Subcutaneous abdominal adipose tissue (tissue), 5 donors: ENCODE measurements around the gene GPR78.
"Not testable (repeated sequence)": the region's sequence is repeated elsewhere in the genome, so short reads cannot be mapped to it uniquely, and the experiment has no call there.

ENCODE experiments used
- H3K27ac ChIP-seq: one replicate; pipeline ENCODE4 v1.7.0; 2013; ENCODE audit warnings: low read depth, mild to moderate bottlenecking, inconsistent platforms, low read length, moderate library complexity
- H3K27me3 ChIP-seq, 5 donors: one replicate each; pipeline ENCODE4 v1.7.0; 2013; ENCODE audit warnings: low read length in 5 of 5, inconsistent platforms in 1 of 5; ENCODE audit not compliant: control insufficient read depth in 5 of 5, insufficient read depth in 4 of 5
- H3K36me3 ChIP-seq, 5 donors: one replicate each; pipeline ENCODE4 v1.7.0; 2013; ENCODE audit warnings: low read length in 5 of 5; ENCODE audit not compliant: control insufficient read depth in 5 of 5, insufficient read depth in 5 of 5
- H3K4me1 ChIP-seq, 5 donors: one replicate each; pipeline ENCODE4 v1.7.0; 2013; ENCODE audit warnings: low read length in 5 of 5, mild to moderate bottlenecking in 3 of 5, moderate library complexity in 1 of 5; ENCODE audit not compliant: control insufficient read depth in 5 of 5, insufficient read depth in 5 of 5
- H3K4me3 ChIP-seq, 5 donors: one replicate each; pipeline ENCODE4 v1.7.0; 2013; ENCODE audit warnings: low read length in 5 of 5, low read depth in 1 of 5
- H3K9ac ChIP-seq, 5 donors: one replicate each; pipeline ENCODE4 v1.7.0; 2013; ENCODE audit warnings: low read length in 5 of 5, mild to moderate bottlenecking in 4 of 5, moderate library complexity in 3 of 5
- H3K9me3 ChIP-seq, 5 donors: one replicate each; pipeline ENCODE4 v1.7.0; 2013; ENCODE audit warnings: low read length in 5 of 5; ENCODE audit not compliant: control insufficient read depth in 5 of 5
- donor health status: healthy.
- donor health status: healthy.
- donor health status: healthy.
- donor health status: healthy.
- donor health status: healthy.

The GPR78 gene

DNA sequence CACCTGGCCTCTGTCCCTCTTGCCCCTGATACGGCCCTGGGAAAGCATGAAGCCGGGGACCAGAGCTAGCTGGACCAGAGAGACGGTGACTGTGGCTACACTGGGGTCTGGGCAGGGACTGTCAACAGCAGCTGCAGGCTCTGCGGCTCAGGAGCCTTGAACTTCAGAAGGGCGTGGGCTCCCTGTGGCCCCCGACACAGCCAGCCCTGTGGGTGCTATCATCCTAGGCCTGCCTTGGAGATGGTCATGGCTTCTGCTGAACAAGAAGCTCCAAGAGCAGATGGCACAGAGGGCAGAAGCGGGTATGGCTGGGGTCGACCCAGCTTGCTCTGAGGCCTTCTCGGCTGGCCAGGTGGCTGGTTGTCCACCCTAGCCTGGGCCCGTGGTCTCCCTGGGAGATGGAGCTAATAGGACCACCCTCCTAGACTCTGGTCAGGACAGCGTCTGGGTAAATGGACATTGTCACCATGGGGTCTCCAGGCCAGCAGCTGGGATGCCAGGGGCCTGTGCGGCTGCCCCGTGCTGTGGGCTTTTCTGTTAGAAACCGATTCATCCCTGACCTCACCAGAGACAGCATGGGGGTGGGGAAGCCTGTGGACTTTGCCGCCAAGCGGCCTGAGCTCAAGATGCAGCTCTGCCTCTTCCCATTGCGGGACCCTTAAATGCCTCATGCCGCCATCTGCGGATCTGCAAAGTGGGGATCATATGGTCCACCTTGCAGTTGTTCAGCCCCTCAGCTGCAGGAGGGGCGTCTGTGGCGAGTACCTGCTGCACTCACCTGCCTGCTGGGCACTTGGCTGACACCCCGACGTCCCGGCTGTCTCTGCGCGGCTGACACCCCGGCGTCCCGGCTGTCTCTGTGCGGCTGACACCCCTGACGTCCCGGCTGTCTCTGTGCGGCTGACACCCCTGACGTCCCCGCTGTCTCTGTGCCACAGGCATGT, 33.5 kb downstream of the GPR78 start:
- H3K4me1 ChIP-seq: peaks cover 6 to 54% (median 28%) of the 10 kb centered on the region in 5 donors
- H3K9me3 ChIP-seq: no peaks in the 10 kb centered on the region
- H3K4me3 ChIP-seq: no peak overlapping the region
- peaks cover 0 to 3% (median 0%) of the 10 kb centered on the region in 5 donors for H3K27me3 ChIP-seq
- H3K27ac ChIP-seq: no peak overlapping the region
- no peaks in the 10 kb centered on the region for H3K36me3 ChIP-seq
- H3K9ac ChIP-seq: peak overlapping the region in 1 of 5 donors; percentile 37

DNA sequence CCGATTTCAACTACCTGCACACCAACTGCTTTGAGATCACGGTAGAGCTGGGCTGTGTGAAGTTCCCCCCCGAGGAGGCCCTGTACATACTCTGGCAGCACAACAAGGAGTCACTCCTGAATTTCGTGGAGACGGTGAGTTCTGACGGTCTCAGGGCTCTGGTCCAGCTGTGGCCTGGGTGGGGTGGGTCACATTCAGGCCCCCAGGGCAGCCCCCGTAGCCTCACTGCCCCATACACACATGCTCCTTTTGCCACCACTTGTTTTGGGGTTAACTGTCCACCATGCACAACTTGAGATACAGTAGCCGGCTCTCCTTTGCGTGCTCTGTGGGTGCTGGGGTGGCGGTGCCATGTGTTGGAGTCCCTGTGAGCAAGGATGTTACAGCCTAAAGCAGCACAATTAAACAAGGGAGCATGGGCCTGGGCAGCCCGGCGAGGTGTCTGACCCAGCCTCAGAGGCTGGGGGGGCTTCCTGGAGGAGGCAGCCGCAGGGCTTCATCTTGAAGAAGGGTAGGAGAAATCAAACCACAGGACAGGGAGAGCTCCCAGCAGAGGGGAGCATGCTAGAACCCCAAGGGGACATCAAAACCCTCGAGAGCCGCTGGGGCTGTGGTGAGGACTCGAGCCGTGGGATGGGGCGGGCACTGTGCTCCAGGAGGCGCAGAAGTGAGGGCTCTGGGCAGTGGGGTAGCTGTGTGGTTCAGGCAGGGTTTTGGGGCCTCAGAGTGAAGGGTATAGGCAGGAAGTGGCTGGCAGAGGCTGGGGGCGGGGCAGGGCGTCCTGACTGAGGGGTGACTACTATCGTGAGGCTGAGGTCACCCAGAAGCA, 34.4 kb downstream of the GPR78 start:
- H3K4me3 ChIP-seq: no peak overlapping the region
- H3K36me3 ChIP-seq: no peaks in the 10 kb centered on the region
- no peaks in the 10 kb centered on the region for H3K9me3 ChIP-seq

DNA sequence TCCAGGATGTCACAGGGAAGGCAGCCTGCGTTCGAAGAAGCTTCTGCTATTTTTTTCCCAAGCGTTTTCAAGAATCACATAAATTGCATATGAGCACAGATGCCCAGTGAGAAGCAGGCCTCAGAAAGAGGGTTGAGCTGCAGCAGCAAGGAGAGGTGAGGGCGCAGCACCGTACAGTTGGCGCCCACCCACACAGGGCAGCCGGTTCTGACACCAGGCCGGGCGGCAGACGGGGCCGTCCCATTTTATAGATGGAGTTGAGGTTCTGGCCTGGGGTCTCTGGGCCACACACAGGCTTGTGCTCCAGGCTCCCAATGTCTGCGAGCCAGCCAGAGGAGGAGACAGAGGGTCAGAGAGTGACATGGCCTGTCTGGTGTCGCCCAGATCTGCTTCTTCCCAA, 35.2 kb downstream of the GPR78 start:
- Histone ChIP-seq H3K9me3 (no peaks in the 10 kb centered on the region), H3K27ac (no peak overlapping the region), H3K4me3 (no peak overlapping the region), H3K4me1 (peaks cover under 1 to 42% (median 17%) of the 10 kb centered on the region in 5 donors), H3K36me3 (no peaks in the 10 kb centered on the region), H3K27me3 (peaks cover 0 to 3% (median 0%) of the 10 kb centered on the region in 5 donors), H3K9ac (no peak overlapping the region)

More for the DNA sequence above, 34.4 kb downstream of the GPR78 start:
- Histone ChIP-seq H3K4me1 (peaks cover 6 to 50% (median 24%) of the 10 kb centered on the region in 5 donors), H3K27ac (no peak overlapping the region), H3K9ac (no peak overlapping the region), H3K27me3 (peaks cover 0 to 3% (median 0%) of the 10 kb centered on the region in 5 donors)

DNA sequence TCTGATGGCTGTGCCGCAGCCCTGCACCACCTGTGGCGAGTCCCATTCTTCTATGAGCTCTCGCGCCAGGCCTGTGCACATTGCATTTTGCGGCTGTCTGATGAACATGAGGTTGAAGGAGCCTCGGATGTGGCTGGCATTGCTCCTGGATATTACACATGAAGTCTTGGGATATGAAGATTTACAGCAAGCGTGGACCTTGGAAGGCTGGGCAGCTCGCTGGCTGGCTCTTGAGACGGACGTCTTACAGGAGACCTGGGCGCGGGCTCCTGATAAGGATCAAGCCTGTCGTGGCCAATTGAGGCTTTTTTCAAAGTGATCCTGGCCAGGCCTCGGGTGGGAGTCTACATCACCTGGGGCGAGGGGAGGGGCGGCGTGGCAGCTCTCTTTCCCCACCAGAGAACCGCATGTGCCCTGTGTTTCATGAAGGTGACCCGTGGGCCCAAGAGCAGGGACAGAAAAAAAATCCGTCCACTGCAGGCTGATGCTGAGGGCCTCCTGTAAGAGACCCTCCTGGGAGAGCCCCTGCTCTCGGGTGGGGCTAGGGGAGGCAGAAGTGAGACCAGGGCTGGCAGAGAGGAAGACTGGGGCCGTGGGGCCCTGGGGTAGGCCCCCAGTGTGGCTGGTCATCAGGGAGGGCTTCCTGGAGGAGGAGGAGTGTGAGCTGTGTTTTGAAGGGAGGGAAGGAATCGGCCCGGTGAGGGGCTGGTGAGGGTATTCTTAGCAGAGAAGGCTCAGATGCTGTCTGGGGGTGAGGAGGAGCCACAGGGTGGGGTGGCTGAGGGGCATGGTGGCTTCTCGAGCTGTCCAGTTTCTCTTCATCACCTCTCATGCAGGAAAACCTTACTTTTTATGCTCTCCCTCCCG, 36.0 kb downstream of the GPR78 start:
- Histone ChIP-seq H3K27ac (no peak overlapping the region), H3K4me3 (no peak overlapping the region), H3K9ac (no peak overlapping the region), H3K4me1 (peaks cover 0 to 34% (median 12%) of the 10 kb centered on the region in 5 donors), H3K9me3 (no peaks in the 10 kb centered on the region), H3K27me3 (peaks cover 0 to 3% (median 0%) of the 10 kb centered on the region in 5 donors), H3K36me3 (no peaks in the 10 kb centered on the region)

DNA sequence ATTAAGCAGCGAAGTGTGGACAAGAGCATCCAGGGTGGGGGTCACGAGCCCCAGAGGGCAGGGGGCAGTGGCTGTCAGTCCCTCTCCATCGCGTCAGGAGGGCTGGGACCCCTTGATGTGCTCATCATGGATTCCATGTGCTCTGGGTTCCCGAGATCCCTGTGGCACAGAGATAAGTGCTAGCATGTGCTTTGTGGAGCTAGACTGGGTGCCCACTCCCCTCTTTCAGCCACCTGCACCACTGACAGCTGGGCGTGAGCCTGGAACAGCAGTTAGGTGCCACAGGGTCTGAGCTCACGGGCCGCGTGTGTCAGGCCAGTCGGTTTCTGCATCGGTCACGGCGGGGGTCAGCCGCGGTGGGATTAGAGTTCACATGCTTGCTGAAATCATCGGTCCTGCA, 36.6 kb downstream of the GPR78 start:
- no peak overlapping the region for H3K9ac ChIP-seq
- H3K27ac ChIP-seq: no peak overlapping the region
- H3K9me3 ChIP-seq: no peaks in the 10 kb centered on the region
- H3K4me1 ChIP-seq: peaks cover 0 to 28% (median 10%) of the 10 kb centered on the region in 5 donors
- no peaks in the 10 kb centered on the region for H3K36me3 ChIP-seq
- no peak overlapping the region for H3K4me3 ChIP-seq
- peaks cover 0 to 3% (median 0%) of the 10 kb centered on the region in 5 donors for H3K27me3 ChIP-seq

DNA sequence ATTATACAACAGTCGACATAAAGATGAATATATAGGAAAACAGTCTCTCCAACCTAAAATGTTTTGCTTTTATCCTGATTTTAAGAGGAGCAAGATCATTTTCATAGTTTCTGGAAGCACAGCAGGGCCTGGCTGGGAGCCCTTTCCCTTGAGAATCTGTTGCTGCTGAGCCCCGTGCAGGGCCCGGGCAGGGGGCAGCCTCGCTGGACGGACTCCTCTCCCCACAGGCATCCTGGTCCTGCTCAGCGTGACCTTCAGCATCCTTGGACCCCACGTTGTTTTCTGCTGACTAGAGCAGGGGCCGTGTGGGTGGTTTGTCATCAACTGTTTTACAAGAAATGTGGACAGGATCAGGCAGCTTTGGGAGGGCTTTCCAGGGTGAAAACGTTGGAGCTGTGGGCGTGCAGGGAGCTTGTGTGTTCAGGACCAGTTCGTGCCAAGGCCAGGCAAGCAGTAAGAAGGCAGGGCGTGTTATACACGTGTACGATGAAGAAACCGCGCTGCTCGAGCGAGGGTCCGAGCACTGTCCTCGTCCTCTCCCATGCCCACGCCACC, 37.4 kb downstream of the GPR78 start:
- peaks cover 0 to 3% (median 0%) of the 10 kb centered on the region in 5 donors for H3K27me3 ChIP-seq
- no peaks in the 10 kb centered on the region for H3K36me3 ChIP-seq
- H3K9ac ChIP-seq: no peak overlapping the region
- no peak overlapping the region for H3K4me3 ChIP-seq
- H3K4me1 ChIP-seq: peaks cover 0 to 21% (median 10%) of the 10 kb centered on the region in 5 donors
- no peaks in the 10 kb centered on the region for H3K9me3 ChIP-seq
- H3K27ac ChIP-seq: no peak overlapping the region

DNA sequence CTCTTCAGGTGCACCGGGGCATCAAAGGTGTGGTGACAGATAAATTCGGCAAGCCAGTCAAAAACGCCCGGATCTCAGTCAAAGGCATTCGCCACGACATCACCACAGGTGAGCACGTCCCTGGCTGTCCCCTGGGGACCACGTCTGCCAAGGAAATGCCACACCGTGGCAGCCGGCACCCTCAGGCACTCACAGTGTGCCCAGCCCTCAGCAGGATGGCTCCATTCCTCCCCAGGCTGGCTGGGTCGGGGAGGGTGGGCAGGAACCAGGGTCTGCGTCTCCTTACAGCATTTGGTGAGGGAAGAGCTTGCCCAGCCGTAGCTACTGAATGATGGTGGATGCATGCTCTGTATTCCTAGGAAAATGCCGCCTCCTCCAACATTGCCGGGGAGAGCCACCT, 38.2 kb downstream of the GPR78 start:
- Histone ChIP-seq H3K9me3 (no peaks in the 10 kb centered on the region), H3K27me3 (peaks cover 0 to 3% (median 0%) of the 10 kb centered on the region in 5 donors), H3K4me3 (no peak overlapping the region), H3K9ac (no peak overlapping the region), H3K4me1 (peaks cover 0 to 20% (median 10%) of the 10 kb centered on the region in 5 donors), H3K36me3 (no peaks in the 10 kb centered on the region), H3K27ac (no peak overlapping the region)

DNA sequence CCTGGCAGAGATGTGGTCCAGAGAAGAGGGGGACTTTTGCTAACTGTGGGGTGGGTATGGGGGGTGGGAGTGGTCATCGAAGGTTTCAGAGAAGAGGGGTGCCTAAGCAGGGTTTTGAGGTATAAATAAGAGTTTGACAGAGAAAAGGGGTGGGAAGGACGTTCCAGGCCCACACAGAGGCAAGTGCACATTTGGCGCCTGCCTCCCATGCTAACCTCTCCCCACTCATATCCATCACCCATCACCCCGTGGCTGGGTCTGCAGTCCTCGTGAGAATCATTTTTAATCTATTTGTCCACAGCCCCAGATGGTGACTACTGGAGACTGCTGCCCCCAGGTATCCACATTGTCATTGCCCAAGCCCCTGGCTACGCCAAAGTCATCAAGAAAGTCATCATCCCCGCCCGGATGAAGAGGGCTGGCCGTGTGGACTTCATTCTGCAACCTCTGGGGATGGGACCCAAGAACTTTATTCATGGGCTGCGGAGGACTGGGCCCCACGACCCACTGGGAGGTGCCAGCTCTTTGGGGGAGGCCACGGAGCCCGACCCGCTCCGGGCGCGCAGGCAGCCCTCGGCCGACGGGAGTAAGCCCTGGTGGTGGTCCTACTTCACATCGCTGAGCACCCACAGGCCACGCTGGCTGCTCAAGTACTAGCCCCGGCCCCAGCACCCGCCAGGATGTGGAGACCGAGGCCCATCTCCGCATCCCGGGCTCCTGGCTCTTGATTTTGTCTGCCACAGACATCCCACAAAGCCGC, 38.9 kb downstream of the GPR78 start:
- Histone ChIP-seq H3K36me3 (no peaks in the 10 kb centered on the region), H3K9me3 (no peaks in the 10 kb centered on the region), H3K9ac (no peak overlapping the region), H3K4me3 (no peak overlapping the region), H3K27ac (no peak overlapping the region), H3K4me1 (peaks cover 0 to 20% (median 10%) of the 10 kb centered on the region in 5 donors), H3K27me3 (peaks cover 0 to 3% (median 0%) of the 10 kb centered on the region in 5 donors)

DNA sequence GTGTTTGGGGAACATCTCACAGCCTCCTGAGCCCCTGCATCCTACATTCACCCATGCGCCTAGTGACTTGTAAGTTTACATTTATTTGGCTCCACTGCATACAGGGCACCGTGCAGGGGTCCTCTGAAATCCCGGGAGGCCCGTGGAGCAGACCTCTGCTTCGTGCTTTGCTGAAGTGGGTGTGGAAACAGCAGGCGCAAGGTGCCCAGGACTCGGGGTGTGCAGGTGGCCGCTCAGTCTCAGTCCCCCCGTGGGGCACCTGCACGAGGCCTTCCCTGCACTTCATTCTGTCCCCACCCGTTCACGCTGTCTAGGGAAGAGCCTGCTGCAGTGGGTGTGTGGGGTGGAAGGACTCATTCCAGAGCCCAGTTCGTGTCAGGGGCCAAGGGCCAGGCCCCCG, 40.9 kb downstream of the GPR78 start:
- not testable (repeated sequence) for H3K27ac ChIP-seq, H3K4me3 ChIP-seq, H3K36me3 ChIP-seq, H3K27me3 ChIP-seq, H3K9me3 ChIP-seq, H3K9ac ChIP-seq
- H3K4me1 ChIP-seq: peaks cover 0 to 20% (median 10%) of the 10 kb centered on the region in 5 donors
